GM19035 (cell line): Measurements from ENCODE around the gene PDGFB.

Experiments
- ATAC-seq: cut with Tn5 transposase; IDR thresholded peaks from one replicate; pipeline ENCODE4 v1.9.1; 2021; ENCODE audit not compliant: unreplicated experiment

The PDGFB gene

GRCh38 chr22:39277142-39277607, 32.4 kb upstream of the PDGFB start:
- ATAC-seq: no peak

GRCh38 chr22:39276440-39277141, 31.8 kb upstream of the PDGFB start:
- no peak for ATAC-seq

- no peak for ATAC-seq
These were observed 31.1 kb upstream of the PDGFB start for GRCh38 chr22:39275814-39276439.

- ATAC-seq: no peak
These were observed 29.4 kb upstream of the PDGFB start for GRCh38 chr22:39273950-39274887.

- ATAC-seq: no peak
These were observed 26.0 kb upstream of the PDGFB start for GRCh38 chr22:39270792-39271191.

- ATAC-seq: no peak
These were observed 25.5 kb upstream of the PDGFB start for GRCh38 chr22:39270280-39270679.

GRCh38 chr22:39269095-39269790, 24.5 kb upstream of the PDGFB start:
- no peak for ATAC-seq

GRCh38 chr22:39268645-39269044, 23.9 kb upstream of the PDGFB start:
- ATAC-seq: no peak

- ATAC-seq: no peak
These were observed 23.2 kb upstream of the PDGFB start for GRCh38 chr22:39267974-39268373.

- peak; percentile 79 for ATAC-seq
These were observed 21.7 kb upstream of the PDGFB start for GRCh38 chr22:39266398-39267030.

- no peak for ATAC-seq
These were observed 20.5 kb upstream of the PDGFB start for GRCh38 chr22:39265143-39265886.

- no peak for ATAC-seq
These were observed 19.7 kb upstream of the PDGFB start for GRCh38 chr22:39264349-39265038.

- no peak for ATAC-seq
These were observed 19.0 kb upstream of the PDGFB start for GRCh38 chr22:39263626-39264348.

- ATAC-seq: no peak
These were observed 14.9 kb upstream of the PDGFB start for GRCh38 chr22:39259666-39260065.

GRCh38 chr22:39257901-39258475, 13.2 kb upstream of the PDGFB start:
- ATAC-seq: no peak

GRCh38 chr22:39256979-39257378, 12.2 kb upstream of the PDGFB start:
- no peak for ATAC-seq

- ATAC-seq: no peak
These were observed 11.4 kb upstream of the PDGFB start for GRCh38 chr22:39256186-39256552.

GRCh38 chr22:39255449-39256185, 10.8 kb upstream of the PDGFB start:
- ATAC-seq: no peak
